Ovary (tissue), 3 donors: ENCODE measurements around the gene CLBA1.
"Not testable (repeated sequence)": the region's sequence is repeated elsewhere in the genome, so short reads cannot be mapped to it uniquely, and the experiment has no call there.

Source experiments
- CTCF ChIP-seq, 3 donors: fragments of 450-650 bp in 2 of 3; fragments of 200-600 bp in 1 of 3; IDR thresholded peaks; one replicate each; pipeline versions ENCODE4 v1.5.1 to v1.8.0; 2016 to 2022; ENCODE audit warnings: antibody characterized with exemption in 3 of 3, mild to moderate bottlenecking in 1 of 3
- EP300 ChIP-seq: sonication (generic); formaldehyde crosslinking; IDR thresholded peaks from one replicate; pipeline ENCODE4 v1.6.1; 2017; ENCODE audit warnings: antibody characterized with exemption
- POLR2A ChIP-seq: fragments of 450-650 bp; IDR thresholded peaks from one replicate; pipeline ENCODE4 v1.6.1; 2017; ENCODE audit warnings: antibody characterized with exemption, mild to moderate bottlenecking, moderate library complexity
- donor health status: DM: no; HTN: no; CAD: no.

- not testable (repeated sequence) for TF ChIP-seq CTCF (IDR thresholded peaks at IDR 0.05); EP300; POLR2A
Observed at GRCh38 chr14:105027718-105028117, 42.1 kb downstream of the CLBA1 start.
